Stimulated activated CD4-positive, alpha-beta T cell treated with anti-CD3 and anti-CD28 coated beads, Interleukin-4, amount 100 ng/mL, for 4 hours (primary cell): Measurements from ENCODE around the gene TANGO2.

Source experiments
- DNase-seq, 2 experiments: peaks; one replicate each; pipeline ENCODE4 v3.0.0-alpha.2; 2020

TANGO2 gene

DNA sequence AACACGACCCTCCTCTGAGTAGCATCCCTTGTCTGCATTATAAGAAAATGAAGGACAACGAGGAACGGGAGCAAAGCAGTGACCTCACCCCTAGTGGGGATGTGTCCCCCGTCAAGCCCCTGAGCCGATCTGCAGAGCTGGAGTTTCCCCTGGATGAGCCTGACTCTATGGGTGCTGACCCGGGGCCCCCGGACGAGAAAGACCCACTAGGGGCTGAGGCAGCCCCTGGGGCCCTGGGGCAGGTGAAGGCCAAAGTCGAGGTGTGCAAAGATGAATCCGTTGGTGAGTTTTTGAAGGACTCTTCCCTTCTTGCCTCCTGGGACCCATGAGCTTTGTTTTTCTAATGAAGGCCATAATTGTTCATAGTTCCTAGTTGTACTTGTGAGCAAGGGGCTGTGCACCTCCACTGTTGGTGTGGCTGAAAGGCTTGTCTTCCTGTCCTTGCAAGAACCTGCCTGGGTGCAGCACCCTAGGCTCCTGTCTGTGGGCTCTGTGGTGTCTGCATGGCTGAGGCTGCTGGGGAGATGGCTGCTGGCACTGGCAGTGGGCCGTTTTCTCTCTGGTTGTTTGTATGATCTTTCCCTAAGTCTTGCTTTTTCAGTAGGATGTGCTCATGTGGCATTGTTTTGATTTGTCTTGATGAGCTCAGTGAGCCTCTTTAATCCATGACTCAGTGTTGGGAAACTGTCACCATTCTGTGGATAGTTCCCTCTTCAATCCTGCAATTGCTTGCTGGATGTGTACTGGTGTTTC, 69.2 kb downstream of the TANGO2 start:
- DNase-seq: no peak

DNA sequence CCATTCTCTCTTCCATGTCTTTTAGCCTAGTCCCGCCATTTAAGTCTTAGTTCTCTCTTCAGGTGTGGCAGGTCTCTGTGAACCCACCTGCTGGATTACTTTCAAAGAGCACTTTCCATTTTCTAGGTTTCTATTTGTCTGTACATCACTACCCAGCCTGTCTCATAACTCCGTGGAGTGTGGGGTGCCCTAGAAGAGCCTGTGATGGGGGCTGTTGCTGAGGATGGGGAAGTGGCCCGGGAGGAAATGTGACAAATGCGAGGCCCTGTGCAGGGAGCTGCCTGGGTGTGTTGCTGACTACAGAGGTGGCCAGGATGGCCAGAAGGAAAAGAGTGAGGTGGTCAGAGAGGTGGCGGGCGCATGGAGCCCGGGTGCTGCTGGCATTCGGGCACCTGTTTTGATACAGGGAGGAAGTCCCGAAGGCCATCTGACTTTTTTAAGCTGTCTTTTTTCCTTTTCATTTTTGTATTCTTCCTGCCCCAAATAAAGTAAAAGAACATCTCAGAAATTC, 69.9 kb downstream of the TANGO2 start:
- no peak for DNase-seq

DNA sequence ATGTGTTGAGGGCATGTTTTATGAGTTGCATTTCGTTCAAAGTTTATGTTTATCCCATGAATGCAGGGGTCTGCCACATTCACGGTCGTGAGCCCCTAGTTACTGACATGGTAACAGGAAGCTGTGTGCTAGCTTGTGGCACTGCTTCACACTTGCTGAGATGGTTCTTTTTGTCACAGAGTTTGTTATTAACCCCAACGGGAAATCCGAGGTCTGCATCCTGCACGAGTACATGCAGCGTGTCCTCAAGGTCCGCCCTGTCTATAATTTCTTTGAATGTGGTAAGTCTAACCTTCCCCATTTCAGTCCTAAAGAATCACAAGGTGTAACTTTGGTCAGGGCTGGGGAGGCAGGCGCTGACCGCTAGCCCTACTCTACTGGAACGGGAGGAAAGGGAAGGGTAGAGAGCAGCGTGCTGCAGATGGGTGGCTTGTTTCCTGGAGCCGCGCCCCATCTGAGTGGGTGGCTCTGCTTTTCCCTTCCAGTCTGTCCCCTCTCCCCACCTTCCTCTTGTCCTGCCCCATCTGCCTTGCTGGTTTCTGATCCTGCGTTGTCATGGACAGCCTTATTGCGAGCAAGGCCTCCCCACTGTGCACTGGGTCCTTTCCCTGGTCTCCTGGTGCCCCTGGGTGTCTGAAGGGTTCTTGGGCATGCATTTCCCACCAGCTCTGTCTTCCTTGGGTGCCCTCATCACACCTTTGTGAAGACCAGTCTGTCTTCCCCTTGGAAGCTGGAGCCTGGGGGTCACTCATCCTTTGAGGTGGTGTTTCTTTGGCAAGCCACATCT, 71.0 kb downstream of the TANGO2 start:
- no peak for DNase-seq

DNA sequence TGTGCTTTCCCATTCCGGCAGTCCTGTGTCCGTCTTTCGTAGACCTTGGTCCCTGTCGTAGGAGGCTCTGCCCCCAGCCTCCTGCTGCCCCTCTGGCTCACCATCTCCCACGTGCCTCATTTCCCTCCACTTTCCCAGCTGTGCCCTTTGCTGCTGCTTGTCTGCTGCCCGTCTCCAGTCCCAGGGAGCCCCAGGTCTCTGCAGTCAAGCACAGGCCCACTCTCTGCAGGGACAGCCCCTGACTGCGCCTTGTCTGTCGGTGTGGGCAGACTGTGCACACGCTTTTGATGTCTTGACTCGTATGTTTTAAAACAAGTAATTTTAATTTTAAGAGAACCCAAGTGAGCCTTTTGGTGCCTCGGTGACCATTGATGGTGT, 71.6 kb downstream of the TANGO2 start:
- no peak for DNase-seq

DNA sequence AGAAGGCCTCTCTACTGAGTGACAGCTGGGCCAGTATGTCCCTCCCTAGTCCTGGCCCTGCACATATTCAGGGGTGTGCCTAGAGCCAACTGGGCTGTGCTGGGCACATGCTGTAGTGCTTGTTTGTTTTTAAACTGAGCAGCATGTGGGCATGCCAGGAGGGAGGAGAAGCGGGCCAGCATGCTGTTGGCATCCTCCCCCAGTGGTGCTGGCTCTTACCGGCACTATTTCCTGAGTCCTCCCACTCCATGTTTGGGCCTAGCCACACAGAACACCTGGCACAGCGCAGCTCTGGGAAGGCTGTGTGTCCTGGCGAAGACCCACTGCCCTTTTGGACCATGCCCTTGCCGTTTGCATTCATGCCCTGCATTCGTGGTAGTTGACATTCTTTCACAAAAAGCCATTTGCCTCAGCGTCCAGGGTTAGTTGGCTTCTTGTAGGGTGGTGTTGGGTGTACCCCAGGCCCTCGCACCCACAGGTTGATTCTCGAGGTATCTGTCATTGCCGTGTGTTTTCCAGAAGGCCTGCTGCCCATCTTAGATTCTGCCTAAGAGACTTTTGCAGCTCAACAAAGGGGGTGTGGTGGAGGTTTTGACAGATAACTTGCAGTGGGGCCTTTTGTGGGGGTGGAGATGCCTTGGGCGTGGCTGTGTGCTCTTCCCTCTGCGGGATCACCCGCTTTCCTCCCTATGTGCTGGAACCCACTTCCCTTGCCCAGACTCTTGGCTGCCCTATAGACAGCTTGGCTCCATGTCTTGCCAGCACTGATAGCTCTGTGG, 72.7 kb downstream of the TANGO2 start:
- no peak for DNase-seq

DNA sequence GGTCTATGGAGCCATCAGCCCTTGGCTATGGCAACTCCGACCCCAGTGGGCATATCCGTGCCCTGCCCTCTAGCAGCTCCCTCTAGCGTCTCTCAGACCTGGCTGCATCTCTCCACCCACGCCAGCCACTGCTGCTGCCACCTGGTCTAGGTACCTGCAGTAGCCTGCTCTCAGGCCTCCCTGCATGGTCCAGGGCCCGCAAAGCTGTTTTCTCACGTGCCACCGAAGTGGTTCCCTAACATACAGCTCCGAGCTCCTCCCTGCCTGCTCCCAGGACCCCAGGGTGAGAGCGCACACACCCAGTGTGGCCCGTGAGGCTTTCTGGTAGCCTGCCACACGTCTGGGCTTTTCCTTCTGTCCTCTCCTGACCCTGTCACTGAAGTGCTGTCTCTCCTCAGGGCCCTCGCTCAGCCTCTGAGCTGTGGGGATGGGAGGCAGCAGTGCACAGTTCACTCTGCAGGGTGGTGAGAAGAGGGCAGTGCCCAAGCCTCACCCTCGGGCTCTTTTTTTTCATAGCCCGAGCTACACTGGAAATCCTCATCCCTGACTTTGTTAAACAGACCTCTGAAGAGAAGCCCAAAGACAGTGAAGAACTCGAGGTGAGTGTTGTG, 73.4 kb downstream of the TANGO2 start:
- DNase-seq: no peak

DNA sequence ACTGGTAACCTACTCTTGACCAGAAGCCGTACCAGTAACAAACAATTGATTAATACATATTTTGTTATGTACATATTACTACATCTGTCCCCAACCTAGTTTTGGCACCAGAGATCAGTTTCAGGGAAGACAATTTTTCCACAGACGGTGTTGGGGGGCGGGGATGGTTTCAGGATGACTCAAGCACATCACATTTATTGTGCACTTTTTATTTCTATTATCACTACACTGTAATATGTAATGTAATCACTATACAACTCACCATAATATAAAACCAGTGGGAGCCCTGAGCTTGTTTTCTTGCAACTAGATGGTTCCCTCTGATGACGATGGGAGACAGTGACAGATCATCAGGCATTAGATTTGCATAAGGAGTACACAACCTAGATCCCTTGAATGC, 74.6 kb downstream of the TANGO2 start:
- DNase-seq: peak in 1 of 2 experiments; percentile 40

DNA sequence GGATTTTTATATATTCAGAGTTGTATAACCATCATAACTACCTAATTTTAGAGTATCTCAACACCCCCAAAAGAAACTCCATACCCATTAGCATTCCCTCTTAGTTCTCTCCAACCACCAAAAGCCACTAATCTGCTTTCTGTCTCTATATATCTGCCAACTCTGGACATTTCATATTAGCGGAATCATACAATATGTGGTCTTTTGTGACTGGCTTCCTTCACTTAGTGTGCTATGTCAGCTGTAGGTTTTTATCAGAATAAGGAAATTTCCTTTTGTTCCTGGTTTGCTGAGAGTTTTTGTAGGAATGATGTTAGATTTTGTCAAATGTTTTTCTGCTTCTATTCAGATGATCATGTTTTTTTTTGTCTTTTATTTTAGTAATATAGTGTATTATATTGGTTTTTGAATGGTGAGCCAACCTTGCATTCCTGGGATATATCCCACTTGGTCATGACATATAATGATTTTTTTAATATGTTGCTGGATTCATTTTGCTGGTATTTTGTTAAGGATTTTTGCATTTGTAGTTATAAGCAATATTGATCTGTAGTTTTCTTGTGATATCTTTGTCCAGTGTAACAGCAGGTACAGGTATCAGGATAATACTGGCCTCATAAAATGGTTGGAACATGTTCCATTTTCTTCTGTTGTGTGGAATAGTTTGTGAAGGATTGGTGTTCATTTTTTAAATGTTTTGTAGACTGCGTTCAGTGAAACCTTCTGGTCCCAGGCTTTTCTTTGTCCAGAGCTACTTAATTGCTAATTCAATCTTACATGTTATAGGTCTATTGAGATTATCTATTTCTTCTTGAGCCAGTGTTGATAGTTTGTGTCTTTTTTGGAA, 75.9 kb downstream of the TANGO2 start:
- no peak for DNase-seq

DNA sequence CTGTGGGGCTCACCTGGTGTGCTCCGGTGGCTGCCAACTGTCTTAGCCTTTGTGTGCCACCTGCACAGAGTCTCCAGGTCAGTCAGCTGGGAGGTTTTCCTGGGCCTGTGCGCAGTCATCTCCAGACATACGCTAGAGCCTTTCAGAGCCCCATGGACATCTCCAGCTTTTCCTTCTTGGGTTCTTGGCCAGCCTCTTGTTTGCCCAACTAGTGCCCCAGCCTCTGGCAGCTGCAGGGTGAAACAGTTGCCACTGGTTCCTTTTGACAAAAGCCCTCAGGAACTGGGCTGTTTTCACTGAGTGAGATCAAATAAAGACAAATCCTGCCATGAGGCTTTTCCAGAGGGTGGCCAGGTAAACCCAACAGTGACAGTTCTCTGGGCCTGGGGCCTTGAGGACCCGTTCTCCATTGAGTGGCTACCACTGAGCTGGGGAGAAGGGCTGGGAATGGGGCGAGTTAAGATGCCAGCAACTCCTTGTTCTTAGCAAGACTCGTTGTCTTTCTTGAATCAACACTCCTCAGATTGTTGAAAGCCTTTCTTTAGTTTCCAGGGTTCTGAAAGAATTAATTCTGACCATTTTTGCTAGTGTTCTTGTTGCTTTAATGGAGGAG, 78.3 kb downstream of the TANGO2 start:
- no peak for DNase-seq

DNA sequence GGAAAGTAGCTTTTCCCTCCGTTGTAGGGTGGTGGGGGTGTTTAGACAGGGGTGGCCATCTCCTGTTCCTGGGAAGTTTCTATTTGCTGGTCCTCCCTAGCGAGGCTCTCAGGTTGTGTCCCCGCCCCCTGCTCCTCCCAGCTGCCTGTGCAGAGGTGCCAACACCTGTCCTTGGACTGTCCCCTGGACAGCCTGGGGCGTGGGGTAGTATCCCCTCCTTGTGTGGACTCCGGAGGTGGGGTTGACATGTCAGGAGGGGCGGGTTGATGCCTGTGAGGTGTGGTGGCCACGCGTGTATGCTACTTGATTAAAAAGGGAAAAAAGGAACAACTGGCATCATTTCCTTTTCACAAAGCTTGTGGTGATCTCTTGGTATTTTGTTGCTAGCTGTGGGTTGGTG, 80.7 kb downstream of the TANGO2 start:
- no peak for DNase-seq

DNA sequence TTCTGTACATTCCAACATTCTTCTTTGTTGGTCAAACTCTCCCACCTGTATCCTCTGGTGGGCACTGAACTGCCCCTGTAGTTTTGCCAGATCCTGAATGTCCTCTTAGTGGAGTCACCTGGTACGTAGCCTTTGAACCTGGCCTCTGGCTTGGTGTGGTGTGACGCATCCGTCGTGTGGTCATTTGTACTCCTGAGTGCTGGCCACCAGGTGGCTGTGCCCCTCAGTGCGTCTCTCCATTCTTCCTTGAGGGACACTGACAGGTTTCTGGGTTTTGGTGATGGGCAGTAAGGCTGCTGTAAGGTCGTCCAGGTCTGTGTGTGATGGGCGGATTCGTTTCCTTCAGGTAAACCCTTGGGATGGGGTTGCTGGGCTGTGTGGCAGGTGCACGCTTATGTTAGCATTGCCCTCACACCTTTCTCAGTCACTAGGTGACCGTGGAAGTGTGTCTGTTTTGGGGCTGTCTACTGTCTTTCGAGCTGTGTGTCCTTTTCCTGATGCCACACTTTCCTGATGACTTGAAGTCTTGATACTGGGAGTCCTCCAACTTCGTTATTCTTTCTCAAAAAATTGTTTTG, 81.4 kb downstream of the TANGO2 start:
- no peak for DNase-seq

DNA sequence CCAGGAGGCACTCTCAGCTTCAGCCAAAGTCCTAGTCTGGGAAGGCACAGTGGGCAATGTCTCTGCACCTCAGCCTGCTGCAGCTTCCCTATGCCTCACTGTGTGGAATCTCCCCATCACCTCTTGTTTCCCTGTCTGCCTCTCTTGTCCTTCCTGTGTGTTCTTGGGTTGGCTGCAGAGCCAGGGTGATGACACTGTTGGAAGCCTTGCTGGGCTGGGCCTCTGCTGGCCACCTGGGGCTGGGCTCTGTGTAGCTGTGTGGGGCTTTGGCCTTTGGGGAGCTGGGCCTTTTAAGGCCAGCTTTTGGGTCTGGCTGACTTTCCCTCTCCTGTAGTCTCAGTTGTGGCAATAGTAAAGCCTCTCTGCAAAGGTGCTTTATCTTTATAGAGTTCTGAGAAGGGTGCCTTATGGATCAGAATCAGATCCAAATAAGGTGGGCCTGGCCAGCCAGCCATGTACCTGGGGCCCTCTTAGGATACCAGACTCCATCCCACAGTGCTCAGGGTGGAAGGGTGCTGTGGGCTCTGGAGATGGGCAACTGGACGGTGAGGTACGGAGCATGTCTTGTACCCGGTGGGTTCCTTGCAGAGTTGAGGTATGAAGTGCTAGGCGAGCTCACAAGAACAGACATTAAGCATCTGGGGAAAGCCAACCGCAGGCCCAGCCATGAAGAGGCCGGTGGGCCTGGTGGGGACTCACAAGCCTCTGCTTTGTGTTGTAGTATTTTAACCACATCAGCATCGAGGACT, 84.7 kb downstream of the TANGO2 start:
- DNase-seq: no peak

DNA sequence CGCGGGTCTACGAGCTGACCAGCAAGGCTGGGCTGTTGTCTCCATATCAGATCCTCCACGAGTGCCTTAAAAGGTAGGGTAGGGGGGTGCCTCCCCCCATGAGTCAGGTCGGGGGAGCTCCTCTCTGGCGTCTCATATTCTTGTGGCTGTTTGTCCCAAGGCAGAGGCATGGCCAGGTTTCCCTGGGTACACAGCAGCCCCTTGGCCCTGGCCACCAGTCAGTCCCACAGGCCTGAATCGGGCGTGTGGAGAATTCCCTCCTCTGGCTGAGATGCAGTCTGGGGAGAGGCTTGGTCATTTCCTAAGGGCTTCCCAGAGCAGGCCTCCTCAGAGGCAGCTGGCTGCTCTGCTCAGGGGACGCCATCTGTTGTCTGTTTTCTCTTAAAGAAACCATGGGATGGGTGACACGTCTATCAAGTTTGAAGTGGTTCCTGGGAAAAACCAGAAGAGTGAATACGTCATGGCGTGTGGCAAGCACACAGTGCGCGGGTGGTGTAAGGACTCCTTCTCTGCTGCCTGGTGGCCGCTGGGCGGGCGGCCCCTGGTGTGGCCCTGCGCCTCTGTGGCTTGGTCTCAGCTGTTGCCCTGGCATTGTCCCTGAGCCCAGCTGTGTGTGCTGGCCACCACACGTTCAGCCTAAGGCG, 85.4 kb downstream of the TANGO2 start:
- no peak for DNase-seq

DNA sequence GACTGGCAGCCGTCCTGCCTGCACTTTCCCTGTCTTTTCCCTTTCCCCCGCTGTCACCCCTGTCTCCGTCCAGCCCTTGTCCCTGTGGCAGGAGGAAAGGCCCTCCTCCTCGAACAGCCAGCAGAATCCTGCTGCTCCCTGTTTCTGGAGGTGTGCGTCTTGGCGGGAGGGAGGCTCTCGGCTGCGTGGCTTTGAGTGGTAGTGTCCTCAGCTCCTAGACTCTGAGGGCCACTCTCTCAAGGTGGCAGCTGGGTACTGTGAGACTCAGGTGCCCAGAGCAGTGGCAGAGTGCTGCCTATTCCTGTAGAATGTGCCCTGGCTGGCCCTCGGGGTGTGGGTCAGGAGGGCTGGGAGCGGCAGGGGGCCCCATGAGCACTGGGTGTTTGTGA, 85.9 kb downstream of the TANGO2 start:
- no peak for DNase-seq

DNA sequence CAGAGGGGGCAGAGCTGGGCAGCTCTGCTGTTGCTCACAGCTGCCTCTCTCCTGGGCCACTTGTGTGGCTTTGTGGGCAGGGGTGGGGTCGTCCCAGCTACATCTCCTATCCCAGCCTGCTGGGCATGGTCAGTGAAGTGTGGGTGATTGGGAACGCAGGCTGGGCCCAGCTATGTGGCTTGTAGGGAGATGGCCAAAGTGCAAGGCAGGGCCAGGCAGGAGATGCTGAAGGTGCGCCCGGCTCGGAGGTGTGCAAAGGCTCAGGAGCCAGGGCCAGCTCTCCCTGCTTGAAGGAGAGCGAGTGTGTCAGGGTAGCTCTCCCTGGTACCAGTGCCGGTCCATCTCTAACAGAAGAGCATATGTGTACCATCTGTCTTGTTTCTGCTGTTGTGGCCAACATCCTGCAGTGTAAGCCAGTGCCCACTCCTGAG, 86.6 kb downstream of the TANGO2 start:
- no peak for DNase-seq

DNA sequence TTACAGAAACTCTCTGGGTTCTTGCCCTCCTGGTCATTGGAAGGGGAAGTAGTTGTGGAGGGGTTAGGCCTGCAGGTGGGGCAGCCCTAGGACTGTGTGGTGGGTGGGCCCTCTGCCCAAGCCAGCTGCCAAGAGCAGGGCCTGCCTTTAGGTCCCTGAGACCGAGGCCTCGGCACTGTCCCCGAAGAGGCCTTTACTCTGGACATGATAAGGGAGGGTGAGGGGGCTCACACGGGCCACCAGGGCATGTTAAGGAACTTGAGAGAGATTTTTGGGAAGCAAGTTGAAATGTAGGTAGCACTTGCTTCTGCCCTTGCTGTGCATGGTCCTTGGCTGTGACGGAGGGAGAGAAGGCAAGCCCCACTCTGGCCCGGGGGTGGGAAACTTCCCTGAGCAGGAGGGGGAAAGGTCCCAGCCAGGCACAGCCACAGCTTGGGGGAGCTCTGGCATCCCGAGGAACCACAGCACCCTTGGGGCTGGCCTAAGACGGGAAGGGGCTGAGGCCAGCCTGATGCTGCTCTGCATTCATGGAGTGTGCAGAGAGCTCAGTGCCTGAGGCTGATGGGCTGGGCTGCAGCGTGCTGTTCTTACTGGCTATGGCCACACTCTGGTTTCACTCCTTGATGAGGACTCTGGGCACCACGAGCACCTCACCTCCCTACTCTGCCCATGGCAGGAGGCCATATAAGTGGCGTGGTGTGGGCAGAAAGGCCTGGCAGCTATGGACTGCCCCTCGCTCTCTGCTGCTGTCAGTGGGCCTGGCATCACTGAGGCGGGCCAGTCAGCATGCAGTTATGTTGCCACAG, 87.2 kb downstream of the TANGO2 start:
- no peak for DNase-seq

DNA sequence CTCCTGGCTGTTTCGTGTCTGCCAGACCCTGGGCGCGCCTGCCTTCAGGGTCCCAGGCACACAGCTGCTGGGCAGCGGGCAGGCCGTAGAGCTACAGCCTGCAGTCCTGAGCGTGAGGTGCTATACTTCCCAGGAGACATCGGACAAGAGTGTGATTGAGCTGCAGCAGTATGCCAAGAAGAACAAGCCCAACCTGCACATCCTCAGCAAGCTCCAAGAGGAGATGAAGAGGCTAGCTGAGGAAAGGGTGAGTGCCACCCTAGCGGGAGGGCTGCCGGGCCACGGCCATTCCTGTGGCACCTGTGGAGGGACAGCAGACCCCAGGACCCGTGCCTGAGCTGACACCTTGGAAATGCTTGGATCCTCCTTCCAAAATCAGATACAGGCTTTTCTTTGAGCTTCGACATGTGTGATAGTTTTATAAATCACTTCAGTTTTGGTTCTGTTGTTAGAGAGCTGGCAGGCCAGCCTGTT, 87.9 kb downstream of the TANGO2 start:
- DNase-seq: no peak

DNA sequence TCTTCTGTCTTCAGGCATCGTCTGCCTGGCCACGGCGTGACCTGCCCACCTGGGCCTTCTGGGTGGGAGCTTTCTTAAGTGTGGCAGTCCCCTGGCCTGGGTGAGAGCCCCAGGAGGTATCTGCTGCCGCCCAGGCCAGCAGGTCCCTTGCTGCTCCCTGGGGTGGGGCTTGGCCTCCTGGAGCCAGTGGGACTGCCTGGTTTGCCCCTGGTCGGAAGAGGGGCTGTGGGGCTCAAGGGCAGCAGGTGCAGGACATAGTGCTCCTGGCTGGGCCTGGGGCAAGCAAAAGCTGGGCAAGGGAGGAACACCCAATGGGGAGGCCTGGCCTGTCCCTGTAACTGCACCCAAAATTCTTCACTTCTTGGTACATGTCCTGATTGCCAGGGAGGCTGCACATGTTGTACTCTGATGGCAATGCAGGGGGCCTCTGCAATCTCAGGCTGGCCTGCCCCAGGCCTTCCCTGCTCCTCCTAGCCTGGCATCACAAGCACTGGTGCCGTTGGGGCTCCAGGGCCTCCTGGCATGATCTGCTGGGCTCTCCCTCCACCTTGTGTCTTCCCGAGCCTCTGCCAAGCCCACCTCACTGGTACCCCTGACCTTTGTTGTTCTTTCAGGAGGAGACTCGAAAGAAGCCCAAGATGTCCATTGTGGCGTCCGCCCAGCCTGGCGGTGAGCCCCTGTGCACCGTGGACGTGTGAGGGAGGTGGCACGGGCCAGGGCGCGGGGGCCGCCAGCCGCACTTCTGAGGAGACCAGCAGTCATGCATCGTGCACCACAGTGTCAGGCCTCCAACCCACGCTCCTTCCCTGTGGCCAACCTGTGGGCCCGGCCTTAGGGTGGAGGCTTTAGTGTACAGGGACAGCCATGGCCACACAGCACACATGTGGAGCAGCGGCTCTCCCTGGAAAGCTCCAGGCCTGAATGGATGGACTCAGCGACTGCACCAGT, 88.8 kb downstream of the TANGO2 start:
- DNase-seq: no peak
